Measurements from ENCODE around the gene RSPH10B2. TPM values are rescaled to one million over a fixed set of nuclear protein-coding genes. Genes with fewer than 3 reads are reported as not detected.
"Not testable (repeated sequence)": the region's sequence is repeated elsewhere in the genome, so short reads cannot be mapped to it uniquely, and the experiment has no call there.

RSPH10B2 gene
- total RNA-seq, 1 donor from 2014 or later: 0.38 TPM

- Mint-ChIP-seq H3K27me3 (ENCODE audit: unreplicated experiment) (peaks cover 11% of the 10 kb centered on the region), H3K27ac (ENCODE audit: unreplicated experiment) (peak within 1 kb of the TSS; percentile 96), H3K4me1 (ENCODE audit: unreplicated experiment) (peaks cover 10% of the 10 kb centered on the region), H3K4me3 (ENCODE audit: unreplicated experiment) (peak within 1 kb of the TSS; percentile 93)
- H3K9me3 Mint-ChIP-seq (ENCODE audit: unreplicated experiment); H3K36me3 Mint-ChIP-seq (ENCODE audit: unreplicated experiment): not testable (repeated sequence)
- peak; percentile 89 for DNase-seq (ENCODE audit: extremely low spot score, unreplicated experiment)
- TF ChIP-seq CTCF (IDR thresholded peaks at IDR 0.05): peak; percentile 35
Measured at GRCh38 chr7:6826151-6826550, 72.2 kb downstream of the RSPH10B2 start, which contains the start of gene CCZ1B. TSS of gene CCZ1B (minus strand) at chr7:6826275. CDS start at chr7:6826197, 78 bp downstream.

GRCh38 chr7:6827180-6827579 lies 73.3 kb downstream of the RSPH10B2 start:
- Mint-ChIP-seq H3K4me1 (ENCODE audit: unreplicated experiment) (peaks cover 10% of the 10 kb centered on the region), H3K27me3 (ENCODE audit: unreplicated experiment) (peaks cover 17% of the 10 kb centered on the region), H3K4me3 (ENCODE audit: unreplicated experiment) (peak overlapping the region; percentile 32), H3K27ac (ENCODE audit: unreplicated experiment) (peak overlapping the region; percentile 54)
- not testable (repeated sequence) for H3K9me3 Mint-ChIP-seq (ENCODE audit: unreplicated experiment); H3K36me3 Mint-ChIP-seq (ENCODE audit: unreplicated experiment); DNase-seq (ENCODE audit: extremely low spot score, unreplicated experiment)

- not testable (repeated sequence) for H3K9me3 Mint-ChIP-seq (ENCODE audit: unreplicated experiment); H3K36me3 Mint-ChIP-seq (ENCODE audit: unreplicated experiment); H3K4me3 Mint-ChIP-seq (ENCODE audit: unreplicated experiment); H3K27ac Mint-ChIP-seq (ENCODE audit: unreplicated experiment); DNase-seq (ENCODE audit: extremely low spot score, unreplicated experiment); H3K4me1 Mint-ChIP-seq (ENCODE audit: unreplicated experiment)
- peaks cover 22% of the 10 kb centered on the region for H3K27me3 Mint-ChIP-seq (ENCODE audit: unreplicated experiment)
Measured at GRCh38 chr7:6829616-6830015, 75.7 kb downstream of the RSPH10B2 start.

- H3K27ac Mint-ChIP-seq (ENCODE audit: unreplicated experiment); H3K9me3 Mint-ChIP-seq (ENCODE audit: unreplicated experiment); H3K4me3 Mint-ChIP-seq (ENCODE audit: unreplicated experiment); H3K36me3 Mint-ChIP-seq (ENCODE audit: unreplicated experiment); DNase-seq (ENCODE audit: extremely low spot score, unreplicated experiment); H3K4me1 Mint-ChIP-seq (ENCODE audit: unreplicated experiment): not testable (repeated sequence)
- peaks cover 26% of the 10 kb centered on the region for H3K27me3 Mint-ChIP-seq (ENCODE audit: unreplicated experiment)
Measured at GRCh38 chr7:6830026-6830425, 76.1 kb downstream of the RSPH10B2 start.

- Mint-ChIP-seq H3K27me3 (ENCODE audit: unreplicated experiment) (peaks cover 36% of the 10 kb centered on the region), H3K36me3 (ENCODE audit: unreplicated experiment) (peaks cover under 1% of the 10 kb centered on the region), H3K27ac (ENCODE audit: unreplicated experiment) (no peak overlapping the region), H3K4me3 (ENCODE audit: unreplicated experiment) (no peak overlapping the region), H3K4me1 (ENCODE audit: unreplicated experiment) (peaks cover 3% of the 10 kb centered on the region), H3K9me3 (ENCODE audit: unreplicated experiment) (no peaks in the 10 kb centered on the region)
- DNase-seq (ENCODE audit: extremely low spot score, unreplicated experiment): no peak
- no peak for TF ChIP-seq CTCF (IDR thresholded peaks at IDR 0.05)
Measured at GRCh38 chr7:6831018-6831725, 77.3 kb downstream of the RSPH10B2 start.

- Mint-ChIP-seq H3K9me3 (ENCODE audit: unreplicated experiment) (no peaks in the 10 kb centered on the region), H3K27ac (ENCODE audit: unreplicated experiment) (no peak overlapping the region), H3K4me3 (ENCODE audit: unreplicated experiment) (no peak overlapping the region), H3K4me1 (ENCODE audit: unreplicated experiment) (no peaks in the 10 kb centered on the region), H3K36me3 (ENCODE audit: unreplicated experiment) (no peaks in the 10 kb centered on the region), H3K27me3 (ENCODE audit: unreplicated experiment) (peaks cover 36% of the 10 kb centered on the region)
- TF ChIP-seq CTCF (IDR thresholded peaks at IDR 0.05): no peak
- no peak for DNase-seq (ENCODE audit: extremely low spot score, unreplicated experiment)
Measured at GRCh38 chr7:6833636-6834035, 79.7 kb downstream of the RSPH10B2 start.

GRCh38 chr7:6835521-6835920 lies 81.6 kb downstream of the RSPH10B2 start:
- H3K27me3 Mint-ChIP-seq (ENCODE audit: unreplicated experiment): peaks cover 30% of the 10 kb centered on the region
- H3K36me3 Mint-ChIP-seq (ENCODE audit: unreplicated experiment); H3K4me3 Mint-ChIP-seq (ENCODE audit: unreplicated experiment); DNase-seq (ENCODE audit: extremely low spot score, unreplicated experiment); H3K9me3 Mint-ChIP-seq (ENCODE audit: unreplicated experiment); H3K27ac Mint-ChIP-seq (ENCODE audit: unreplicated experiment); H3K4me1 Mint-ChIP-seq (ENCODE audit: unreplicated experiment): not testable (repeated sequence)

GRCh38 chr7:6837081-6837480 lies 83.2 kb downstream of the RSPH10B2 start:
- H3K36me3 Mint-ChIP-seq (ENCODE audit: unreplicated experiment); H3K4me3 Mint-ChIP-seq (ENCODE audit: unreplicated experiment); H3K9me3 Mint-ChIP-seq (ENCODE audit: unreplicated experiment); H3K4me1 Mint-ChIP-seq (ENCODE audit: unreplicated experiment); DNase-seq (ENCODE audit: extremely low spot score, unreplicated experiment); H3K27ac Mint-ChIP-seq (ENCODE audit: unreplicated experiment): not testable (repeated sequence)
- H3K27me3 Mint-ChIP-seq (ENCODE audit: unreplicated experiment): peaks cover 20% of the 10 kb centered on the region

- not testable (repeated sequence) for H3K9me3 Mint-ChIP-seq (ENCODE audit: unreplicated experiment); H3K4me1 Mint-ChIP-seq (ENCODE audit: unreplicated experiment); H3K4me3 Mint-ChIP-seq (ENCODE audit: unreplicated experiment)
Measured at GRCh38 chr7:6842278-6842921, 88.5 kb downstream of the RSPH10B2 start.

More at GRCh38 chr7:6842278-6842921, 88.5 kb downstream of the RSPH10B2 start:
- H3K27ac Mint-ChIP-seq (ENCODE audit: unreplicated experiment); DNase-seq (ENCODE audit: extremely low spot score, unreplicated experiment); H3K36me3 Mint-ChIP-seq (ENCODE audit: unreplicated experiment): not testable (repeated sequence)
- H3K27me3 Mint-ChIP-seq (ENCODE audit: unreplicated experiment): peaks cover 14% of the 10 kb centered on the region

All from osteocyte (in vitro differentiated cells).